Measurements from ENCODE around the gene TMX4.

TMX4 gene

GRCh38 chr20:8021541-8022269 lies 2.1 kb upstream of the TMX4 start:
- TF ChIP-seq CTCF (IDR thresholded peaks at IDR 0.05; ENCODE audit: low read depth, low read length): no peak
- peak; percentile 42 for DNase-seq
- Histone ChIP-seq H3K9me3 (no peaks in the 10 kb centered on the region), H3K4me1 (peaks cover 20% of the 10 kb centered on the region), H3K36me3 (no peaks in the 10 kb centered on the region), H3K4me3 (ENCODE audit: low read depth, low read length) (no peak overlapping the region), H3K27me3 (no peaks in the 10 kb centered on the region)

- no peaks in the 10 kb centered on the region for H3K27me3 ChIP-seq
- H3K4me3 ChIP-seq (ENCODE audit: low read depth, low read length): peak overlapping the region; percentile 45
- no peak for TF ChIP-seq CTCF (IDR thresholded peaks at IDR 0.05; ENCODE audit: low read depth, low read length)
- H3K9me3 ChIP-seq: no peaks in the 10 kb centered on the region
- H3K36me3 ChIP-seq: no peaks in the 10 kb centered on the region
- H3K4me1 ChIP-seq: peaks cover 20% of the 10 kb centered on the region
- DNase-seq: no peak
Measured at GRCh38 chr20:8020314-8021079, 936 bp upstream of the TMX4 start.

- no peaks in the 10 kb centered on the region for H3K9me3 ChIP-seq
- peaks cover 20% of the 10 kb centered on the region for H3K4me1 ChIP-seq
- DNase-seq: no peak
- peak overlapping the region; percentile 45 for H3K4me3 ChIP-seq (ENCODE audit: low read depth, low read length)
- no peak for TF ChIP-seq CTCF (IDR thresholded peaks at IDR 0.05; ENCODE audit: low read depth, low read length)
- no peaks in the 10 kb centered on the region for H3K36me3 ChIP-seq
- no peaks in the 10 kb centered on the region for H3K27me3 ChIP-seq
Measured at GRCh38 chr20:8019998-8020247, 362 bp upstream of the TMX4 start.

GRCh38 chr20:8018958-8019245 lies 659 bp downstream of the TMX4 start:
- H3K36me3 ChIP-seq: no peaks in the 10 kb centered on the region
- peak overlapping the region; percentile 86 for H3K4me3 ChIP-seq (ENCODE audit: low read depth, low read length)
- TF ChIP-seq CTCF (IDR thresholded peaks at IDR 0.05; ENCODE audit: low read depth, low read length): no peak
- peaks cover 20% of the 10 kb centered on the region for H3K4me1 ChIP-seq
- H3K27me3 ChIP-seq: no peaks in the 10 kb centered on the region
- peak; percentile 83 for DNase-seq
- H3K9me3 ChIP-seq: no peaks in the 10 kb centered on the region

- H3K27me3 ChIP-seq: no peaks in the 10 kb centered on the region
Measured at GRCh38 chr20:8012724-8013123, 6.8 kb downstream of the TMX4 start.

More at GRCh38 chr20:8012724-8013123, 6.8 kb downstream of the TMX4 start:
- Histone ChIP-seq H3K9me3 (no peaks in the 10 kb centered on the region), H3K4me3 (ENCODE audit: low read depth, low read length) (no peak overlapping the region), H3K4me1 (no peaks in the 10 kb centered on the region; the same call in 1 of the 2 replicates), H3K36me3 (peaks cover 3% of the 10 kb centered on the region; the same call in 1 of the 2 replicates)
- TF ChIP-seq CTCF (IDR thresholded peaks at IDR 0.05; ENCODE audit: low read depth, low read length): no peak
- no peak for DNase-seq

Measured in BE2C (cell line).